ENCODE results near the gene IPO5.

DNA sequence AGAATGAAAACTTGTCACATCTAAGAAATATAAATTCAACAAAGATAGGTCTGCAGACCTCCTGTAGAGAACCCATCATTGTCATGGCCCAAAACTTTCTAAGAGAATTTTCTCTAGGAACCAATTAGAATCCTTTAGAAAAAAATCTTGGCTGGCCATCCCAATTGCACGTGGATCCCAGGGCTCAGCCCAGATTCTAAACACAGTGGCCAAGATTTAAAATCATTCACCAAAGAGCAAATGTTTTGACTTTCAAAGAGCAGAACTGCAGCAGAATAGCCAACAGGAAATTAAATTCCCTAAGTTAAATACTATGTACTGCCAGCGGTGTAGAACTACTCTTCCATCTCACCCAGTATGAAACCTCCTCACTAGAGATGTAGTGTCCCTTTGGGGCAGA lies 21.3 kb downstream of the IPO5 start:
- TF ChIP-seq CTCF (IDR thresholded peaks at IDR 0.05 in 8 of 11, conservative IDR thresholded peaks at IDR 0.05 in 3 of 11) (no peak), POLR2A (IDR thresholded peaks at IDR 0.05) (no peak)
